ENCODE data around the gene SLC17A2.
A peak's percentile ranks its signal among the peaks of the same experiment; 100 is the strongest.

SLC17A2 gene

DNA sequence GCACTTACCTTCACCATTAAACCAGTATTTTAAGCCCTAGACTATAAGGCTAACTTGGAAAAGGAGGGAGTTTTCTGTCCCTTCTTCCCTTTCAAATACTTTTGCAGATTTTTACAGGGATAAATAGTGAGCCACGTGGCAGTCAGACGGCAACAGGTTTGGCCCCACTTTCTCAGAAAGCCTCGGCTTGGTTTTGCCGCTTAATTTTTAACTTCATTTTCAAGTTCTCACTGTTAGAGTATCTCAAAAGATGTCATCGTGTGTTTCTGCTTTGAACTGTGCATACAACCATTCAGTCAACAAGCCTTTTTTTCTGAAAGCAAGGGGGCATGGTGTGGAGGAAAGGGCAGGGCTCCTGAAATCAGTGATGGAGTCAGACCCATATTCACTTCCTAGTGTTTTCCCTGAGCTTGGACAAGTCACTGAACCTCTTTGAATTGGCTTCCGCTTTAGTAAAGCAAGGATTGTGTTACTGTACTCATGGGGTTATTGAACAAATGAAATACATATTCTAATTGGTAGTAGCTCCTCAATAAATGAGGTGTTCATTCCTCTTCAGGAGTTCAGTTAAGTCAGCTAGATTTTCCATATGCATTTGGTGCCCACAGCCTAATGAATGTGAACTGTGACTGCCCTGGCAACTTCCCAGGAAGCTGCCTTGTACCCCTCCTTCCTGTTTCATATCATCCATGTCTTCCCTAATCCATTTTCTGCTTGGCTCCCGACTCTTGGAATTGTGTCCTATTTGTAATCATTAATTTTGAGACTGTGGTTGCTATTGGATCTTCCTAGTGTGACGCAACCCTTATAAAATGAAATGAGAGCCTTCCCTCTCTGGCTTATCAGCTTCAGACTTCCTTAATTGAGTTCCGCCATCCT is at the start of gene SLC17A2:
Gene SLC17A2, minus strand, starts transcription at position 160 of the 879 bp plus-strand sequence. CDS start 4,895 bp downstream, outside the sequence.
- DNase-seq, result no peak

DNA sequence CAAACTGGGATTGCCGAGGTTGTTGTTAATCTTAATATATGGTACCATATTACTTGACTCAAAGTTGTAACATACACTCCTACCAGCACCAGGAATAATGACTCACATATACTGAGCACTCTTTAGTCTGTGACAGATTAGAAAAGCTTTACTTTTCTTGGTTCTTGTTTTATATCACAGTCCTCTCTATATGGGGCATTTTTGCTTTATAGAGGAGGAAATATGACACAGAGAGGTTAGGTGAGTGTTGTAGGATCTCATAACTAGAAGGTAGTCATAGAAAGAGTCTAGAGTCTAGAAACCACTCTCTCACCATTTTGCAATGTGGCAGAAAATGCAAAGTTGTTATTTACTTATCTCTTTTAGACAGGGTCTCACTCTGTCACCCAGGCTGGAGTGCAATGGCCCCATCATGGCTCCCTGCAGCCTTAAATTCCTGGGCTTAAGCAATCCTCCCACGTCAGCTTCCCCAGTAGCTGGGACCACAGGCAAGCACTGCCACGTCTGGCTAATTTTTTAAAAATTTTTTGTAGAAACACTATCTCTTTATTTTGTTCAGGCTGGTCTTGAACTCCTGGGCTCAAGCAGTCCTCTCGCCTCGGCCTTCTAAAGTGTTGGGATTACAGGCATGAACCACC is 45.6 kb upstream of the SLC17A2 start:
- DNase-seq, result no peak

GRCh38 chr6:25973923-25974555 is 43.5 kb upstream of the SLC17A2 start:
- no peak for DNase-seq

- DNase-seq, result no peak
Observed at GRCh38 chr6:25972902-25973301, 42.4 kb upstream of the SLC17A2 start.

GRCh38 chr6:25972128-25972527 is 41.6 kb upstream of the SLC17A2 start:
- DNase-seq, result no peak

GRCh38 chr6:25971187-25971821 is 40.8 kb upstream of the SLC17A2 start:
- no peak for DNase-seq

DNA sequence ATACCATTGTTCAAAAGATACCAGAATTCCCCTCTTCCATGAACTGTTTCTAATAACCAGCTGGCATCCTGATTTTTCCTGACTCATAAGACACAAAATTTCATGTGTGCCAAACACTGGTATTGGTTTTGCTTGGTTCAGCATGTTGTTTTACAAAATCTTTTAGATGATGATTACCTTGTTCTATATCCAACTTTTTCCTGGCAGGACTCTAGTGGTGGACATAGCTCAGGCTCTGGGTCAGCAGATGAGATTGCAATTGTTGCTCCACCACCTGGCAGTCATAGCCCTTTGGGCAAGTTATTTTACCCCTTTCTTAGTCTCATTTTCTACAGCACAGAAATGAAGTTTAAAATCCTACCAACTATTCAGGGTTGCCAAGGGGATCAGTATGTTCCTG is 38.3 kb upstream of the SLC17A2 start:
- no peak for DNase-seq

GRCh38 chr6:25966711-25967110 is 36.2 kb upstream of the SLC17A2 start:
- DNase-seq, result no peak

- DNase-seq, result no peak
Observed at GRCh38 chr6:25965058-25965457, 34.6 kb upstream of the SLC17A2 start.

GRCh38 chr6:25963426-25964123 is 33.1 kb upstream of the SLC17A2 start:
- no peak for DNase-seq

GRCh38 chr6:25962149-25963127 is 31.9 kb upstream of the SLC17A2 start, which contains the start of gene TRIM38:
TRIM38 (plus strand) TSS chr6:25962802; CDS start chr6:25966523, 3,721 bp downstream.
- DNase-seq, result peak; percentile 14 to 61 (median 41)

DNA sequence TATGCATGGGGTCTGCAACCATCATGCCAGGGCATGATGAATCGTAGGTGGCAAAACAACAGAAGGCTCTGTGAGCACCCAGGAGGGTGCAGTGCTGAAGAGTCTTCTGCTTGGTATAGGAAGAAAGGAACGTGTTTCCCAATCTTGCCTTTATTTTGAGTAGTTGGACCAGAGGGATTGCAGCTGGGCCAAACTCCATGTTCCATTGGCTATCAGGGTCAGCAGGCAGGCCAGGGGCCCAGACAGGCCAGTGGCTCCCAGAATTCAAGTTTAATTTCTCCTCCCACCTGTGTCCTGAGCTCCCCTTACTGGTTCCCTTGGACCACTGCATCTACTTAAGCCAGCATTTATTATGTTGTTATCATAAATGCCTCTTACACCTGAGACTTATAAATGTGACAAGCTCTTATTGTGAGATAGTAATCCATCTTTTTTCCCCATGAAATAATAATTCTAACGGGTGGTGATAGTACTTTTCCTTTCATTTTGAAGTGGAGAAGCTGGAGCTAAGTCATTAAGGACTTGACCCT is 31.2 kb upstream of the SLC17A2 start:
- no peak for DNase-seq

GRCh38 chr6:25960734-25961133 is 30.2 kb upstream of the SLC17A2 start:
- no peak for DNase-seq

- no peak for DNase-seq
Observed at GRCh38 chr6:25959890-25960536, 29.5 kb upstream of the SLC17A2 start.

DNA sequence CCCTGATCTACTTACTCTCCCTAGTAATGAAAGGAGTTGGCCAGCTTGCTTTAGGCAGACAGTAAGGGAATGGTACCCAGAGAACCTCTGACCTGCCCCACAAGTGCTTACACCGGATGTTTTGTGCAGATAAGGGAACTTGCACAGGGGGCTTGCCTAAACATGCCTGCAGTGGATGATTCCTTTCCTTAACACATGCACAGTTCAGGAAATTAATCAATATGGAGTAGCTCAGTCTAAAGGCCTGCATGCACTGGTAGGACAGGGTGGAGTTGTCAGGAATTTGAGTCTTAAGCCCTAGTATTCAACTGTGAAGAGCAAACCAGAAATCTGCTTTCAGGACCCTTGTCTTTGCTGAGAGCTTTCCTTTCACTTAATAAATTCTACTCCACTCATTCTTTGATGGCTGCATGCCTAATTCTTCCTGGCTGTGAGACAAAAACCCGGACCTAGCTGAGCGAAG is 28.2 kb upstream of the SLC17A2 start:
- DNase-seq, result no peak

- DNase-seq, result no peak
Observed at GRCh38 chr6:25956226-25956625, 25.7 kb upstream of the SLC17A2 start.

GRCh38 chr6:25954756-25955155 is 24.3 kb upstream of the SLC17A2 start:
- DNase-seq, result no peak

DNA sequence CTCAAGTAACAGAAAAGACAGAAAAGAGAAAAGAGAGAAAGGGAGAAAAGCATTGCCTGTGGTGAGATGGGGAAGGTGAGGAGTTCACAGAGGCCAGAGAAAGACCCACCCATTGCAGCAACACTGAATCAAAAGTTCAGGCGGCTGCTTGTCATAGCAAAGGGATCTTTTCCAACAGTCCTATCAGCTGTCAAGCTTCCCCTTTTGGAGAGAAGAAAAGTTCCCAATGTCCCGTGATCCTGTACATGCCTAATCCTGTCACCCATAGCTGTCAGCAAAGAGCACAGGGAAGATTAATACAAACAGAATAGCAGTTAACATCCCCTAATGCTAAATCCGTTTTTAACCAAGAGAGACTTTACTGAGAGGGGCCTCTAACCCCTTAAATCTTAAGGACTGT is 23.2 kb upstream of the SLC17A2 start:
- no peak for DNase-seq

GRCh38 chr6:25952535-25952934 is 22.0 kb upstream of the SLC17A2 start:
- no peak for DNase-seq

- DNase-seq, result no peak
Observed at GRCh38 chr6:25951296-25952032, 21.0 kb upstream of the SLC17A2 start.
